Thyroid gland (tissue), 4 donors: ENCODE results near the gene ANKRD13B. TPM values are rescaled to one million over a fixed set of nuclear protein-coding genes. Genes with fewer than 3 reads are reported as not detected.

Source experiments
- DNase-seq, 2 donors: peaks; one replicate each; pipeline ENCODE4 v3.0.0-alpha.2; 2019
- H3K27ac ChIP-seq, 3 donors: fragments of 200-600 bp; sonication (generic); 1 replicate in 2 of 3; 2 replicates in 1 of 3; pipeline ENCODE4 v1.5.1; 2016 to 2019; ENCODE audit warnings: mild to moderate bottlenecking in 1 of 3, moderate library complexity in 1 of 3
- H3K27me3 ChIP-seq: fragments of 200-600 bp; sonication (generic); one replicate; pipeline ENCODE4 v1.5.1; 2019
- H3K36me3 ChIP-seq, 2 donors: fragments of 200-600 bp; sonication (generic); one replicate each; pipeline ENCODE4 v1.5.1; 2016 to 2019
- H3K4me1 ChIP-seq, 2 donors: fragments of 200-600 bp; sonication (generic); one replicate each; pipeline ENCODE4 v1.5.1; 2017 to 2019
- H3K4me3 ChIP-seq, 3 donors: fragments of 200-600 bp; sonication (generic); replicated peaks in 1 of 3; 1 replicate in 2 of 3; 2 replicates in 1 of 3; pipeline ENCODE4 v1.5.1; 2016; ENCODE audit warnings: mild to moderate bottlenecking in 1 of 3
- H3K9me3 ChIP-seq: fragments of 200-600 bp; sonication (generic); one replicate; pipeline ENCODE4 v1.5.1; 2017
- POLR2A ChIP-seq, 2 donors: fragments of 450-650 bp; IDR thresholded peaks; one replicate each; pipeline ENCODE4 v1.6.1; 2017; ENCODE audit warnings: antibody characterized with exemption in 2 of 2, mild to moderate bottlenecking in 2 of 2, moderate library complexity in 1 of 2
- whole genome bisulfite sequencing, 2 donors: methylation state at CpG; one replicate each; pipeline ENCODE4 v1.1.5; 2017; 5-methylcytosine and 5-hydroxymethylcytosine counted together
- intact Hi-C: fragments of 100-400 bp; cut with DNase I; formaldehyde crosslinking; loops from one replicate; pipeline ENCODE4 v1.15.1; 2023
- total RNA-seq, 4 donors: library from RNA; depleted of rRNA; stranded (reverse); fragments of >200 nt; gene quantifications; one replicate each; pipeline ENCODE4 v1.2.3, GENCODE V29; 2016
- TF ChIP-seq, protein P1 (sequence below), 6 experiments: fragments of 200-600 bp in 3 of 6; fragments of 450-650 bp in 3 of 6; sonication (generic) in 3 of 6; IDR thresholded peaks; one replicate each; pipeline ENCODE4 v1.5.1; 2016 to 2019; ENCODE audit warnings: antibody characterized with exemption in 6 of 6, mild to moderate bottlenecking in 2 of 6, inconsistent platforms in 1 of 6, moderate library complexity in 1 of 6

Gene ANKRD13B
- total RNA-seq, 4 donors from 2014 or later = 1.6 to 5.8 (median 3.1) TPM

DNA sequence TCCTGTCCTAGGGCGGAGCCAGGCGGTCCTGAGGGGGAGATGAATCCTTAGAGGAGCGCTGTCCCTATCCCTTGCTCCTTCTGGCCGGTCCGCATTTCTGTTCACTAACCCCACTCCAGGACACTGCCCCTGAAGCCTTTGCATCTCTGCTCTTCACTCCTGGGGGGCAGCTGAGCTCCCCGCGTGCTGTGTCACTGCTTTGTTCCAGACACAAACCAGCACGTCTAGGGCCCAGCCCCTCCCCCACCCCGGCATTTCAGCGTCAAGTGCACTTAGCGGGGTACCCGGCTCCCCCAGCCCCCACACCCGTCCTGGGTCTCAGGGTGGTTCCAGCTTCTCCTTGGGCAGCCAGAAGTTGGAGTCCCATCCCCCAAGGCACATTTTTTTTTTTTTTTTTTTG, 20.9 kb downstream of the ANKRD13B start:
- Histone ChIP-seq H3K27ac (no peak overlapping the region), H3K4me3 (peak overlapping the region in 1 of 3 donors; percentile 20), H3K36me3 (no peaks in the 10 kb centered on the region), H3K27me3 (no peaks in the 10 kb centered on the region), H3K9me3 (no peaks in the 10 kb centered on the region), H3K4me1 (peaks cover 47 to 49% of the 10 kb centered on the region in 2 donors)
- peak in 1 of 2 donors; percentile 28 for DNase-seq
- intact Hi-C loops = no loop called here
- TF ChIP-seq, protein P1, sequence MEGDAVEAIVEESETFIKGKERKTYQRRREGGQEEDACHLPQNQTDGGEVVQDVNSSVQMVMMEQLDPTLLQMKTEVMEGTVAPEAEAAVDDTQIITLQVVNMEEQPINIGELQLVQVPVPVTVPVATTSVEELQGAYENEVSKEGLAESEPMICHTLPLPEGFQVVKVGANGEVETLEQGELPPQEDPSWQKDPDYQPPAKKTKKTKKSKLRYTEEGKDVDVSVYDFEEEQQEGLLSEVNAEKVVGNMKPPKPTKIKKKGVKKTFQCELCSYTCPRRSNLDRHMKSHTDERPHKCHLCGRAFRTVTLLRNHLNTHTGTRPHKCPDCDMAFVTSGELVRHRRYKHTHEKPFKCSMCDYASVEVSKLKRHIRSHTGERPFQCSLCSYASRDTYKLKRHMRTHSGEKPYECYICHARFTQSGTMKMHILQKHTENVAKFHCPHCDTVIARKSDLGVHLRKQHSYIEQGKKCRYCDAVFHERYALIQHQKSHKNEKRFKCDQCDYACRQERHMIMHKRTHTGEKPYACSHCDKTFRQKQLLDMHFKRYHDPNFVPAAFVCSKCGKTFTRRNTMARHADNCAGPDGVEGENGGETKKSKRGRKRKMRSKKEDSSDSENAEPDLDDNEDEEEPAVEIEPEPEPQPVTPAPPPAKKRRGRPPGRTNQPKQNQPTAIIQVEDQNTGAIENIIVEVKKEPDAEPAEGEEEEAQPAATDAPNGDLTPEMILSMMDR (IDR thresholded peaks at IDR 0.05) = no peak
- no peak for TF ChIP-seq POLR2A (IDR thresholded peaks at IDR 0.05)
- WGBS, 2 donors = 10 to 26% methylated on average over 10 to 13 of the region's 13 CpGs

DNA sequence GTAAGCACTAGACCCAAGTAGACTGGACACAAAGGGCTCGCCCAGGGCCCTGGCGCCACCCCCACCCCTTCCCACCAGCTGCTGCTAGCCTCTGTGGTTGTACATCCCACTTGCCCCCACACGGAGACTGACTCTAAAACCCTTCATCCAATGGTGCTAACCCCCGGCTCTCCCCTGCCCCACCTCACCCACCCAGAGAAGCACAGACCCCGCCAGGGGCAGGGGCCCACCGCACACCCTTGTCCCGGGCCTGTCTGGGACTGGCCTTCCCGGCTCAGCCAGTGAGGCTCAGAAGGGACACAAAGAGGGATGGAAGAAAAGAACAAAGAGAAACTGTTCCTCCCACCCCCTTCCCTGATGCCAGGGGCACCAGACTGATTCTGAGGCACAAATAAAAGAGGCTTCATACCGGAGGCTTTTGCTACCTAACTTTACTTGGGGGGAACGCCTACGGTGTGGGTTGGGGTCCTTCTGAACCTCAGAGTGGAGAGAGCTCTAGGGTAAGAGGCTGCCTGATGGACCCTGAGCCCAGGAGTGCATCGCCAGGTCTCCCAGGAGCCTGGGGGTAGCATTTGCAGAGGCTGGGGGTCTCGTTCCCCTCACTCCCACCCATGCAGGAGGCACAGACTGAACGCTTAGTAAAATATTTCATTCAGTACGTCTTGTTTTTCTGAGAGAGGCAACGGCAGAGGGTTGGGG, 21.6 kb downstream of the ANKRD13B start:
- DNase-seq = no peak
- H3K4me1 ChIP-seq = peaks cover 47 to 54% of the 10 kb centered on the region in 2 donors
- H3K4me3 ChIP-seq = no peak overlapping the region
- H3K27me3 ChIP-seq = no peaks in the 10 kb centered on the region
- no peaks in the 10 kb centered on the region for H3K9me3 ChIP-seq
- H3K27ac ChIP-seq = no peak overlapping the region
- H3K36me3 ChIP-seq = no peaks in the 10 kb centered on the region
- WGBS, 2 donors = 52 to 62% methylated on average over 11 to 13 of the region's 16 CpGs
- intact Hi-C loops = loop anchor here (5.0 kb wide), 1 partner anchor 32 kb away; no protein-coding TSS in a partner anchor
- no peak for TF ChIP-seq POLR2A (IDR thresholded peaks at IDR 0.05)
- TF ChIP-seq, protein P1 (IDR thresholded peaks at IDR 0.05) = no peak

DNA sequence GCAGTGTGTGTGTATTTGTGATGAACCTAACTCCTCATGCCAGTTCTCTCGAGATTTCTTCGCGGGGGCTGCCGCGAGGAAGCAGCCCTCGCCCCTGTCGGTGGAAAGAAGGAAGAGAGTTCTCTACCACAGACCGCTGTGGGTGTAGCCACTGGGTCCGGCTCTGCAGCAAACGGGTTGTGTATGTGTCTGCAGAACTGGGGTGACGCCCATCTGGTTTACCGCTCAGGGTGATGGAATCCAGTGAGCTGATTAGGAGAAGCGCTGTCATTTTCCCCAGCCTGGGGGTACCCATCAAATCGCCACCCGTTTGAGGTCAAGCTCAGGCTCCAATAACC, 22.1 kb downstream of the ANKRD13B start:
- 39 to 51% methylated on average over 15 of the region's 15 CpGs for WGBS, 2 donors
- DNase-seq = peak in 1 of 2 donors; percentile 22
- Histone ChIP-seq H3K27ac (no peak overlapping the region), H3K4me3 (peak overlapping the region in 1 of 3 donors; percentile 21), H3K27me3 (no peaks in the 10 kb centered on the region), H3K4me1 (peaks cover 47 to 59% of the 10 kb centered on the region in 2 donors), H3K36me3 (no peaks in the 10 kb centered on the region), H3K9me3 (no peaks in the 10 kb centered on the region)
- intact Hi-C loops = loop anchor here (5.0 kb wide), 1 partner anchor 33 kb away; no protein-coding TSS in a partner anchor
- no peak for TF ChIP-seq POLR2A (IDR thresholded peaks at IDR 0.05)
- TF ChIP-seq, protein P1 (IDR thresholded peaks at IDR 0.05) = no peak

DNA sequence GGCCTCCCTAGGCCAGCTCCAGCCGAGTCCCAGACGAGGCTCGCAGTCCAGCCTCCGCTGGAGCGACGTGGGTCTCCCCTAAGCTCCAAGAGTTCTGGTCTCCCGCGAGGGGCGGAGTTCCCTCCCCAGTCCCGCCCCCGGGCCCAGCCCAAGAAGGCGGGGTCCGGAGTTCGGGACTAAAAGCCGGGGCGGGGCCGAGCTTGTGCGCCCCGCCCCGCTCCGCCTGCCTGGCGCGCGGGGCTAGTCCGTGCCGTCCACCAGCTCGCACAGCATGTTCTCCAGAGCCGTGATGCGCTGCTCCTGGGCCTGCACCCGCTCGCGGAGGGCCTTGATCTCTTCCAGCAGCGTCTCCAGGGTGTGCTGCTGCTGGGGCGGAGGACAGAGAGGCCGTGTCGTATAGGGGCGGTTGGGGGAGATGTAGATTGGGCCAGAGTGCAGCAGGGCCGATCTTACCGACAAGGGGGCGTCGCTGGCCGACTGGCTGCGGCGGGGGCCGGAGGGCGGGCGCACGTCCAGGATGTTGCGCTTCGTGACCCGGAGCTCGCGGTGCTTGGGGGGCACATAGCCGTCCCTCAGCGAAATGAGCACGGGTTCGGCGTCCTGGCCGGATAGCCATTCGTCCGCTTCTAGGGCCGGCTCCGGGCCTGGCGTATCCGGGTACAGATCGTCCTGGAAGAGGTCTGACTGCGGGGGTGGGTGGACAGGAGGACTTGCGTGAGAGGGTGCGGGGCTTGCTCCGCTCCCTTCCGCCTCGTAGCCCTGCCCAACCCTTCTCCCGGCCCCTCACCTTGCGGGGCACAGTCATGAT, 22.8 kb downstream of the ANKRD13B start:
- Histone ChIP-seq H3K9me3 (no peaks in the 10 kb centered on the region), H3K4me3 (peak overlapping the region in 1 of 3 donors; percentile 21)

More for the DNA sequence above, 22.8 kb downstream of the ANKRD13B start:
- H3K27me3 ChIP-seq = no peaks in the 10 kb centered on the region
- H3K27ac ChIP-seq = peak overlapping the region in 1 of 3 donors; percentile 7
- TF ChIP-seq POLR2A (IDR thresholded peaks at IDR 0.05) = peak in 1 of 2 donors; percentile 72
- TF ChIP-seq, protein P1 (IDR thresholded peaks at IDR 0.05) = no peak
- 13 to 16% methylated on average over 22 to 47 of the region's 74 CpGs for WGBS, 2 donors
- peak; percentile 84 to 85 for DNase-seq
- peaks cover 47 to 59% of the 10 kb centered on the region in 2 donors for H3K4me1 ChIP-seq
- no peaks in the 10 kb centered on the region for H3K36me3 ChIP-seq
- intact Hi-C loops = loop anchor here (5.0 kb wide), 1 partner anchor 33 kb away; no protein-coding TSS in a partner anchor
